MCF 10A (cell line): ENCODE results near the gene VIT. TPM values are rescaled to one million over a fixed set of nuclear protein-coding genes. Genes with fewer than 3 reads are reported as not detected.

Source experiments
- BruUV-seq: library from RNA; stranded (reverse); fragments of 400-500 nt; replicated peaks from 2 replicates; lab custom pipeline; 2021; lab: Mats Ljungman, UMichigan
- CTCF ChIA-PET: fragments of 300-600 bp; sonication (Branson Sonifier 250); formaldehyde crosslinking; extraction: SDS; loops from one replicate; lab custom pipeline; 2021; ENCODE audit warnings: antibody characterized with exemption, inconsistent platforms; lab: Yijun Ruan, JAX
- POLR2A ChIA-PET: fragments of 300-600, 350-650 bp; sonication (Branson Sonifier 250); formaldehyde crosslinking; extraction: SDS; loops from one replicate; lab custom pipeline; 2020; ENCODE audit warnings: antibody characterized with exemption, inconsistent platforms; lab: Yijun Ruan, JAX
- DNase-seq: peaks from one replicate; pipeline ENCODE4 v3.0.0-alpha.2; 2018; ENCODE audit not compliant: unreplicated experiment
- H3K27ac Mint-ChIP-seq: one replicate; pipeline ENCODE4 v1.8.0; 2022; ENCODE audit warnings: mild to moderate bottlenecking, low read depth, mixed read lengths; ENCODE audit not compliant: unreplicated experiment
- H3K27me3 Mint-ChIP-seq: one replicate; pipeline ENCODE4 v1.8.0; 2022; ENCODE audit warnings: mixed read lengths; ENCODE audit not compliant: insufficient read depth, unreplicated experiment
- H3K36me3 Mint-ChIP-seq: one replicate; pipeline ENCODE4 v1.8.0; 2022; ENCODE audit warnings: mild to moderate bottlenecking, moderate library complexity, mixed read lengths; ENCODE audit not compliant: insufficient read depth, unreplicated experiment
- H3K4me1 Mint-ChIP-seq: one replicate; pipeline ENCODE4 v1.8.0; 2022; ENCODE audit warnings: mixed read lengths; ENCODE audit not compliant: insufficient read depth, unreplicated experiment
- H3K4me3 Mint-ChIP-seq: one replicate; pipeline ENCODE4 v1.8.0; 2022; ENCODE audit warnings: mild to moderate bottlenecking, moderate library complexity, mixed read lengths; ENCODE audit not compliant: unreplicated experiment
- H3K9me3 Mint-ChIP-seq: one replicate; pipeline ENCODE4 v1.8.0; 2022; ENCODE audit warnings: mixed read lengths; ENCODE audit not compliant: unreplicated experiment
- CTCF ChIP-seq: fragments of 200-600 bp; IDR thresholded peaks from one replicate; pipeline ENCODE4 v1.8.0; 2022; ENCODE audit warnings: antibody characterized with exemption, mild to moderate bottlenecking; ENCODE audit not compliant: unreplicated experiment
- intact Hi-C: fragments of 100-400 bp; cut with micrococcal nuclease; formaldehyde crosslinking; loops from 2 replicates; pipeline ENCODE4 v1.14.1; 2022
- total RNA-seq: library from RNA; stranded (reverse); gene quantifications from 2 replicates; pipeline ENCODE4 v1.2.3, GENCODE V29; 2022

VIT gene
- total RNA-seq, 1 experiment from 2014 or later: not detected

GRCh38 chr2:36781907-36782720 is 85.6 kb downstream of the VIT start:
- intact Hi-C loops: loop anchor here (2.0 to 10.0 kb wide), 2 partner anchors 223 to 427 kb away; partner anchors contain the start of gene CRIM1
- CTCF ChIA-PET: interaction anchor here (0.8 to 3.1 kb wide), 9 partner anchors 9 to 430 kb away, joined by 3 to 39 read pairs (median 4); no protein-coding TSS in a partner anchor
- peaks cover 23% of the 10 kb centered on the region for H3K27me3 Mint-ChIP-seq

DNA sequence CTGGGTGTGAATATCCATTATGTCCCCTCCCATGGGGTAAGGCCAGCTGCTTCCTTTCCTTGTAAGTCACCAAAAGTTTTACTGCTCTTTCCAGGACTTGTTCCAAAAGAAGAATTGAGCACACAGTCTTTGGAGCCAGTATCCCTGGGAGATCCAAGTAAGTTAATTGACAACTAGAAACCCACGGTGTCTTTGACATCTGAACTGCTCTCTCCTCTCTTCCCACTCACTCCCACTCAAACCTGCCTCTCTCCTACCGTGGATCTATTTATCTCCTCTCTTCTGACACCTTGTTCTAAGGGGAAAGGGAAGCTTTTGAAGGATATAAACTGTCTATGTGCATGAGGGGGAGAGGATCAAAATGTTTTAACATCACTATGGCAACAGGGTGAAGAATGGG is 86.7 kb downstream of the VIT start:
- CTCF ChIA-PET: interaction anchor here (0.5 to 3.6 kb wide), 6 partner anchors 9 to 440 kb away, joined by 3 to 60 read pairs (median 4); no protein-coding TSS in a partner anchor

More at GRCh38 chr2:36781907-36782720, 85.6 kb downstream of the VIT start:
- BruUV-seq: no TSS peak
- no peak for TF ChIP-seq CTCF
- Mint-ChIP-seq H3K36me3 (no peaks in the 10 kb centered on the region), H3K27ac (no peak overlapping the region), H3K4me1 (no peaks in the 10 kb centered on the region), H3K4me3 (no peak overlapping the region), H3K9me3 (no peaks in the 10 kb centered on the region)
- DNase-seq: no peak
- POLR2A ChIA-PET: no interaction called here

DNA sequence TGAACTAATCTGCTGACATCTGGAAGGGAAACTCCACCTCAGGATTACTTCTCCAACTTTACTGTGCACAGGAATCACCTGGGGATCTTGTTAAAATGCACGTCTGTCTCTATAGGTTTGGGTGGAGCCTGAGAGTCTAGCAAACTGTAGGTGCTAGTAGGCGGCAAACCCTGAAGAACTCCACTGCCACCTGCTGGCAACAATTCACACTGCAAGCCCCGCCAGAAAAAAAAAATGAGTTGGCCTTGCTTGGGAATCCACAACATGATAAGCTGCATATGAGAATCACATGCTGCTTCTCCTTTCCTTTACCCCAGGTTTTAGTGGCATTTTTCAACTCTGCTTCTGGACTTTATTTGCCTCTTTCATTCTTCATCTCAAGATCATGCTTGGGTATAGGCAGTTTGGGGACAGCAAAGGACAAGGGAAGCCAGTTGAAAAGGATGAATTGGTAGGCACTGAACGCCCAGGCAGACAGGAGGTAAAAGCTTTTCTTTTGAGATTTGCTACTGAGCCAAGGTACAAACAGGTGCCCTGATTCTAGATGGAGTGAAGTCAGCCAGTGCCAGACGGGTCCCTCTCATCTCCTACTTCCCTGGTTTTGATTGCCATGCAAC is 88.8 kb downstream of the VIT start:
- H3K27ac Mint-ChIP-seq: no peak overlapping the region
- no peak overlapping the region for H3K4me3 Mint-ChIP-seq
- ChIA-PET CTCF (interaction anchor here (0.5 to 4.0 kb wide), 61 partner anchors 8 to 1271 kb away, joined by 3 to 60 read pairs (median 4); partner anchors contain the start of gene VIT), POLR2A (interaction anchor here (0.6 to 1.3 kb wide), 2 partner anchors 41 to 430 kb away, joined by 3 read pairs; no protein-coding TSS in a partner anchor)
- no peaks in the 10 kb centered on the region for H3K36me3 Mint-ChIP-seq
- peaks cover 32% of the 10 kb centered on the region for H3K27me3 Mint-ChIP-seq
- H3K9me3 Mint-ChIP-seq: no peaks in the 10 kb centered on the region
- BruUV-seq: no TSS peak
- intact Hi-C loops: loop anchor here (10.0 kb wide), 1 partner anchor 430 kb away; the partner anchor contains the start of gene CRIM1
- DNase-seq: peak; percentile 73
- no peaks in the 10 kb centered on the region for H3K4me1 Mint-ChIP-seq
- TF ChIP-seq CTCF: peak; percentile 82

More for the DNA sequence above, 86.7 kb downstream of the VIT start:
- no peak overlapping the region for H3K27ac Mint-ChIP-seq
- H3K4me3 Mint-ChIP-seq: no peak overlapping the region
- no peaks in the 10 kb centered on the region for H3K9me3 Mint-ChIP-seq
- H3K4me1 Mint-ChIP-seq: no peaks in the 10 kb centered on the region
- no peaks in the 10 kb centered on the region for H3K36me3 Mint-ChIP-seq
- POLR2A ChIA-PET: no interaction called here
- intact Hi-C loops: loop anchor here (10.0 kb wide), 1 partner anchor 428 kb away; the partner anchor contains the start of gene CRIM1
- no peak for DNase-seq
- peaks cover 23% of the 10 kb centered on the region for H3K27me3 Mint-ChIP-seq
- TF ChIP-seq CTCF: no peak
- no TSS peak for BruUV-seq
